ENCODE data around the gene NOP10.
A peak's percentile ranks its signal among the peaks of the same experiment; 100 is the strongest.

The NOP10 gene

DNA sequence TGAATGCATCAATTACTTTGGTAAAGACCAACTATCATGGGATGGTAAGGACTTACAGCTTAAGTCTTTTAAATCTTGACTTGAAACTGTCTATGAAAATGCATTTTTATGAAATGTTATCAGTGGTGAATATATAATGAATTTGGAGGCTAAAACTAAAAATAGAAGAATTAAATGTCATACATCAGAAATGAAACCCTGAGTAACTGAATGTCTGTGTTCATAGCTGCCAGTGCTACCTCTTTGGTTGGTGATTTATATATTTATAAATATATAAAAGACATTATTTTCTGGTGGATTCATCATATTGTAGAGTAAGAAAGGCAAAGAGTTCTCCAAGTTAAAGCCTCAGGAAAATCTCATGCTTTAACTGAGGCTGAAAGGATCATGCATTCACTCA, 17.6 kb downstream of the NOP10 start:
- TF ChIP-seq, protein P1, sequence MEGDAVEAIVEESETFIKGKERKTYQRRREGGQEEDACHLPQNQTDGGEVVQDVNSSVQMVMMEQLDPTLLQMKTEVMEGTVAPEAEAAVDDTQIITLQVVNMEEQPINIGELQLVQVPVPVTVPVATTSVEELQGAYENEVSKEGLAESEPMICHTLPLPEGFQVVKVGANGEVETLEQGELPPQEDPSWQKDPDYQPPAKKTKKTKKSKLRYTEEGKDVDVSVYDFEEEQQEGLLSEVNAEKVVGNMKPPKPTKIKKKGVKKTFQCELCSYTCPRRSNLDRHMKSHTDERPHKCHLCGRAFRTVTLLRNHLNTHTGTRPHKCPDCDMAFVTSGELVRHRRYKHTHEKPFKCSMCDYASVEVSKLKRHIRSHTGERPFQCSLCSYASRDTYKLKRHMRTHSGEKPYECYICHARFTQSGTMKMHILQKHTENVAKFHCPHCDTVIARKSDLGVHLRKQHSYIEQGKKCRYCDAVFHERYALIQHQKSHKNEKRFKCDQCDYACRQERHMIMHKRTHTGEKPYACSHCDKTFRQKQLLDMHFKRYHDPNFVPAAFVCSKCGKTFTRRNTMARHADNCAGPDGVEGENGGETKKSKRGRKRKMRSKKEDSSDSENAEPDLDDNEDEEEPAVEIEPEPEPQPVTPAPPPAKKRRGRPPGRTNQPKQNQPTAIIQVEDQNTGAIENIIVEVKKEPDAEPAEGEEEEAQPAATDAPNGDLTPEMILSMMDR (IDR thresholded peaks at IDR 0.05; ENCODE audit: insufficient read depth, missing control alignments): no peak
- no peak for DNase-seq (ENCODE audit: insufficient read length, low spot score)
- no peak for FAIRE-seq

DNA sequence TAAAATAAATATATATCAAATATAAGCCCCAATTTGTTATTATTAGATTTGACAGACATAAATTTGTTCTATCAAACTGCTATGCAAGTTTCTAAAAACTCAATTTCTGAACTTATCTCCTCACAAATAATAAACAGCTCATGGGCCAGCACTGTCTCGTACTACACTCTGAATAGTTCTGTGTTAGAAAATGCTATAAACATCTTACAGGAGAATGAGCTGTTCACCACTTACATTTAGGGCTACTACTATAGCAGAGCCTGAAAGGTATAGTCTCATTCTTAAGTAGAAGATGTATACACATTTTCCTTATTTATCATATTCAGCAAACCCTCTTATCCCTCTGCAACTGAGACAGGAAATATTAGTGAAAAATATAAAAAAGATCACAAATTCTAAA, 18.0 kb downstream of the NOP10 start:
- TF ChIP-seq, protein P1 (IDR thresholded peaks at IDR 0.05; ENCODE audit: insufficient read depth, missing control alignments): no peak
- FAIRE-seq: no peak
- no peak for DNase-seq (ENCODE audit: insufficient read length, low spot score)

DNA sequence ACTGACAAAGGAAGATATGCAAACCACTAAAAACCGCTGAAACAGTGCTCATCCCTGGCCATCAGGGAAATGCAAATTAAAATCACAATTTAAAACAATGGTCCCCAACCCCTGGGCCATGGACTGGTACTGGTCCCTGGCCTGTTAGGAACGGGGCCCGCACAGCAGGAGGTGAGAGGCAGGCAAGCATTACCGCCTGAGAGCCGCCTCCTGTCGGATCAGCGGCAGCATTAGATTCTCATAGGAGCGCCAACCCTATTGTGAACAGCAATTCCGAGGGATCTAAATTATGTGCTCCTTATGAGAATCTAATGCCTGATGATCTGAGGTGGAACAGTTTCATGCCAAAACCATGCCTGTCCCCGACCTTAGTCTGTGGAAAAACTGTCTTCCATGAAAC, 19.7 kb downstream of the NOP10 start:
- no peak for FAIRE-seq
- TF ChIP-seq, protein P1 (IDR thresholded peaks at IDR 0.05; ENCODE audit: insufficient read depth, missing control alignments): no peak
- DNase-seq (ENCODE audit: insufficient read length, low spot score): no peak

DNA sequence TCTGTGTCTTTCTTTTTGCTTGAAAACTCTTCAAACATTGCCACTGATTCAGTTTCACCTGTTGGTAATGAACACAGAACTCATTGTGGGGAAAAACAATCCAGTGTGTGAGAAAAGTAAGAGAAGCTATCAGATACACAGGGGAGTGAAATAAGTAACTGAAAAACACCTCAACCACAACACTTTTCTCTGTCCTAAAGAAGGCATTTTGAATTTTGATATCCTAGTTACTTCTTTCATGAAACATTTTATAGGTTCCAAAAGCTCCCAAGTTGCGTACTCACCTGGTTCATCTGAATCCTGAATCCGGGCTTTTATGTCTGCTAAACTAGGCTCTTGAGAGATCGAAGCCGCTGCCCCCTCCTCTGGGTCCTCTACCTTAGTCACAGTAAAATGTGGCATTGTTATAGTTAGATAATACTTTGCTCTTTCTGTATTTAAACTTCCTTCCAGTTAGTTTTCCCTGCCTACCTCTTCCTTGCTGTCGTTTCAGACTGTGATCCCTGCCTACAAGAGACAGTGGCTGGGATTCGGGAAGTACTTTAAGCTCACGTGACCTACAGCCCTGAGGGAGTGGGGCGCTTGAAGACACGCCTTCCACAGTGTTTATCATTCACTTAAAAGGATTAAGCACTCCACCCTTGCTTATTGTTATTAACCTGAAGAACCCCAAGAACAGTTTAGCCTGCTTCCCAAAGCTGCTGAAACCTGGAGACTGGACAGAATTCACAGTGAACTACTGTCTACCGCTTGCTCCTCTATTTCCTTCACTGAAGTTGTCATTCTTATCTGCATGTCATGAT, 24.5 kb downstream of the NOP10 start:
- TF ChIP-seq, protein P1 (IDR thresholded peaks at IDR 0.05; ENCODE audit: insufficient read depth, missing control alignments): no peak
- DNase-seq (ENCODE audit: insufficient read length, low spot score) (no peak), FAIRE-seq (peak; percentile 83)

DNA sequence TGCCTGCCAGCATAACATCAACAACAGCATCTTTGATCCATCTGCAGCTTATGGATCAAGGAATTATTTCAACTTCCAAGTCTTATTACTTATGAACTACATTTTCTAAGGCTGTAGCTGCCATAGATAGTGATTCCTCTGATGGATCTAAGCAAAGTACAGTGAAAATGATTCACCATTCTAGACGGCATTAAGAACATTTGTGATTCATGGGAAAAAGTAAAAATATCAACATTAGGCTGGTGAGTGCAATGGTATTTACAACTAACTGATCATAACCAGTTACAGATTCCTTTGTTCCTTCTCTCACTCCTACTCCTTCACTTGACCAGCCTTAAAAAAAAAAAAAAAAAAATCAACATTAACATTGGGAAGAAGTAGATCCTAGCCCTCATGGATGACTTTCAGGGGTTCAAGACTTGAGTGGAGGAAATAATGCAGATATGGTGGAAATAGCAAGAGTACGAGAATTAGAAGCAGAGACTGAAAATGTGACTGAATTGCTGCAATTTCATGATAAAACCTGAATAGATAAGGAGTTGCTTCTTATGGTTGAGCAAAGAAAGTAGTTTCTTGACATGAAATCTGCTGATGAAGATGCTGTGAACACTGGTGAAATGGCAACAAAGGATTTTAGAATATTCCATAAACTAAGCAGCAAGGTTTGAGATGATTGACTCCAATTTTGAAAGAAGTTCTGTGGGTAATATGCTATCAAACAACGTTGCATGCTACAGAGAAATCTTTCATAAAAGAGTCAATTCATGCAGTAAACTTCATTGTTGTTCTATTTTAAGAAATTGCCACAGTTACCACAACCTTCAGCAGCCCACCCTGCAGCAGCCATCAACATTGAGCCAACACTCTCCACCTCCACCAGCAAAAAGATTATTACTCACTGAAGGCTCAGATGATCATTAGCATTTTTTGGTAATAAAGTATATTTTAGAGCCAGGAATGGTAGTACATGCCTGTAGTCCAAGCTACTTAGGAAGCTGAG, 28.1 kb downstream of the NOP10 start:
- DNase-seq (ENCODE audit: insufficient read length, low spot score): no peak
- FAIRE-seq: peak; percentile 51
- TF ChIP-seq, protein P1 (IDR thresholded peaks at IDR 0.05; ENCODE audit: insufficient read depth, missing control alignments): no peak

DNA sequence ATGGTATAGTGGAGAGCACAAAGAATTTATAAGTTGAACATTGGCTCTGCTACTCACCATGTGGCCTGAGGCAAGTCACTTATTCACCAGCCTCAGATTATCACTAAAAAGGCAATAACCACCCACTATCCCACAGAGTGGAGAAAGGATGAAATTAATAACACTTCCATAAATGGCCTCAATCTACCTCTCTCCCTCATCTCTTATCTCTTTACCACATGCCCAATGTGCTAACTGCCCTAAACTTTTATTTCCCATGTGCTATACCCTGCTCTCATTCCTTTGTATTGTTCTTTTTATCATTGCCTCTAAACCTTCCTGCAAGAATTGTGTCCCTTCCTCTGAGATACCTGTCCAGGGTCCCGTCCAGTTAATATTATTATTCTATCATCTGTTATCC, 31.4 kb downstream of the NOP10 start:
- TF ChIP-seq, protein P1 (IDR thresholded peaks at IDR 0.05; ENCODE audit: insufficient read depth, missing control alignments): no peak
- FAIRE-seq: no peak
- DNase-seq (ENCODE audit: insufficient read length, low spot score): no peak
